Measurements from ENCODE around the gene GDPD4. TPM values are rescaled to one million over a fixed set of nuclear protein-coding genes. Genes with fewer than 3 reads are reported as not detected.
"Not testable (repeated sequence)": the region's sequence is repeated elsewhere in the genome, so short reads cannot be mapped to it uniquely, and the experiment has no call there.

GDPD4 gene
- total RNA-seq, 4 donors from 2014 or later: not detected

GRCh38 chr11:77300695-77301094, 791 bp downstream of the GDPD4 start:
- TF ChIP-seq POLR2A (IDR thresholded peaks at IDR 0.05): no peak
- TF ChIP-seq CTCF (IDR thresholded peaks at IDR 0.05): no peak
- TF ChIP-seq EP300 (IDR thresholded peaks at IDR 0.05): no peak
- no peak overlapping the region for H3K4me3 ChIP-seq
- WGBS, 2 donors: 58 to 64% methylated on average over 5 of the region's 5 CpGs

GRCh38 chr11:77300028-77300427, 1.5 kb downstream of the GDPD4 start:
- not testable (repeated sequence) for H3K9me3 ChIP-seq; H3K4me1 ChIP-seq; H3K36me3 ChIP-seq; H3K4me3 ChIP-seq; H3K27me3 ChIP-seq; DNase-seq (ENCODE audit: low spot score in 2 of 2); H3K27ac ChIP-seq
- WGBS, 2 donors: 88 to 92% methylated on average over 6 of the region's 6 CpGs

More at GRCh38 chr11:77300695-77301094, 791 bp downstream of the GDPD4 start:
- Histone ChIP-seq H3K36me3 (no peaks in the 10 kb centered on the region), H3K9me3 (no peaks in the 10 kb centered on the region), H3K27ac (no peak overlapping the region), H3K4me1 (no peaks in the 10 kb centered on the region), H3K27me3 (no peaks in the 10 kb centered on the region)
- no peak for DNase-seq (ENCODE audit: low spot score in 2 of 2)

GRCh38 chr11:77299528-77299993, 1.9 kb downstream of the GDPD4 start:
- DNase-seq (ENCODE audit: low spot score in 2 of 2): no peak
- no peak for TF ChIP-seq CTCF (IDR thresholded peaks at IDR 0.05)
- no peak for TF ChIP-seq POLR2A (IDR thresholded peaks at IDR 0.05)
- TF ChIP-seq EP300 (IDR thresholded peaks at IDR 0.05): no peak
- no peak overlapping the region for H3K4me3 ChIP-seq
- no peak overlapping the region for H3K27ac ChIP-seq
- 90 to 95% methylated on average over 2 of the region's 2 CpGs for WGBS, 2 donors
- no peaks in the 10 kb centered on the region for H3K27me3 ChIP-seq
- no peaks in the 10 kb centered on the region for H3K4me1 ChIP-seq
- no peaks in the 10 kb centered on the region for H3K36me3 ChIP-seq
- H3K9me3 ChIP-seq: no peaks in the 10 kb centered on the region

GRCh38 chr11:77294040-77294439, 7.4 kb downstream of the GDPD4 start:
- H3K4me1 ChIP-seq: no peaks in the 10 kb centered on the region
- TF ChIP-seq POLR2A (IDR thresholded peaks at IDR 0.05) (no peak), EP300 (IDR thresholded peaks at IDR 0.05) (no peak), CTCF (IDR thresholded peaks at IDR 0.05) (no peak)
- H3K27ac ChIP-seq: no peak overlapping the region
- H3K4me3 ChIP-seq: no peak overlapping the region
- no peak for DNase-seq (ENCODE audit: low spot score in 2 of 2)
- H3K36me3 ChIP-seq: no peaks in the 10 kb centered on the region
- 90 to 94% methylated on average over 3 of the region's 3 CpGs for WGBS, 2 donors
- H3K9me3 ChIP-seq: no peaks in the 10 kb centered on the region
- no peaks in the 10 kb centered on the region for H3K27me3 ChIP-seq

GRCh38 chr11:77289737-77290136, 11.7 kb downstream of the GDPD4 start:
- 73 to 82% methylated on average over 4 of the region's 4 CpGs for WGBS, 2 donors
- DNase-seq (ENCODE audit: low spot score in 2 of 2): no peak
- Histone ChIP-seq H3K9me3 (no peaks in the 10 kb centered on the region), H3K36me3 (no peaks in the 10 kb centered on the region), H3K27ac (no peak overlapping the region), H3K27me3 (no peaks in the 10 kb centered on the region), H3K4me1 (no peaks in the 10 kb centered on the region), H3K4me3 (no peak overlapping the region)
- no peak for TF ChIP-seq CTCF (IDR thresholded peaks at IDR 0.05)
- no peak for TF ChIP-seq POLR2A (IDR thresholded peaks at IDR 0.05)
- no peak for TF ChIP-seq EP300 (IDR thresholded peaks at IDR 0.05)
